H9 (cell line): Measurements from ENCODE around the gene BRCC3. TPM values are rescaled to one million over a fixed set of nuclear protein-coding genes. Genes with fewer than 3 reads are reported as not detected.

ENCODE experiments used
- DNase-seq: peaks from one replicate; pipeline ENCODE4 v3.0.0-alpha.2; 2017
- H2AFZ ChIP-seq: one replicate; pipeline ENCODE4 v1.6.1; 2013; ENCODE audit warnings: mild to moderate bottlenecking, low read length, control low read depth, moderate library complexity
- H2AK5ac ChIP-seq: 2 replicates; pipeline ENCODE4 v1.6.1; 2013; ENCODE audit warnings: low read length, control low read depth, mixed read lengths; ENCODE audit not compliant: insufficient read length
- H2BK120ac ChIP-seq: one replicate; pipeline ENCODE4 v1.6.1; 2013; ENCODE audit warnings: low read depth, mild to moderate bottlenecking, low read length, control low read depth, inconsistent platforms; ENCODE audit not compliant: poor library complexity, severe bottlenecking
- H2BK12ac ChIP-seq: 2 replicates; pipeline ENCODE4 v1.6.1; 2013; ENCODE audit warnings: low read length, control low read depth, mixed read lengths, low read depth; ENCODE audit not compliant: insufficient read length
- H2BK15ac ChIP-seq: 2 replicates; pipeline ENCODE4 v1.6.1; 2013; ENCODE audit warnings: low read depth, low read length, control low read depth
- H2BK20ac ChIP-seq: one replicate; pipeline ENCODE4 v1.6.1; 2013; ENCODE audit warnings: low read depth, mild to moderate bottlenecking, low read length, control low read depth, inconsistent platforms; ENCODE audit not compliant: poor library complexity, severe bottlenecking
- H2BK5ac ChIP-seq: 2 replicates; pipeline ENCODE4 v1.6.1; 2013; ENCODE audit warnings: low read length, control low read depth, mixed read lengths; ENCODE audit not compliant: insufficient read length
- H3K14ac ChIP-seq: 2 replicates; pipeline ENCODE4 v1.6.1; 2013; ENCODE audit warnings: low read length, control low read depth; ENCODE audit not compliant: insufficient read depth
- H3K18ac ChIP-seq: 2 replicates; pipeline ENCODE4 v1.6.1; 2013; ENCODE audit warnings: low read depth, mild to moderate bottlenecking, mixed read lengths, low read length, control low read depth; ENCODE audit not compliant: insufficient read length
- H3K23ac ChIP-seq: 2 replicates; pipeline ENCODE4 v1.6.1; 2013; ENCODE audit warnings: low read length, control low read depth, mixed read lengths, low read depth; ENCODE audit not compliant: insufficient read length
- H3K23me2 ChIP-seq: 2 replicates; pipeline ENCODE4 v1.6.1; 2013; ENCODE audit warnings: low read depth, mild to moderate bottlenecking, mixed read lengths, low read length, control low read depth; ENCODE audit not compliant: insufficient read length, poor library complexity, severe bottlenecking
- H3K27ac ChIP-seq: 2 replicates; pipeline ENCODE4 v1.5.1; 2013; ENCODE audit warnings: low read length, control low read depth, mixed read lengths, low read depth; ENCODE audit not compliant: insufficient read length
- H3K27me3 ChIP-seq: 2 replicates; pipeline ENCODE4 v1.6.1; 2013; ENCODE audit warnings: low read length, control low read depth, inconsistent platforms; ENCODE audit not compliant: insufficient read depth
- H3K4ac ChIP-seq: 2 replicates; pipeline ENCODE4 v1.6.1; 2013; ENCODE audit warnings: low read depth, mild to moderate bottlenecking, control low read depth, inconsistent platforms, low read length, moderate library complexity
- H3K4me1 ChIP-seq: 2 replicates; pipeline ENCODE4 v1.6.1; 2013; ENCODE audit warnings: low read length, control low read depth, inconsistent platforms; ENCODE audit not compliant: insufficient read depth
- H3K4me2 ChIP-seq: 2 replicates; pipeline ENCODE4 v1.6.1; 2013; ENCODE audit warnings: low read length, control low read depth, mixed read lengths; ENCODE audit not compliant: insufficient read length, insufficient read depth
- H3K56ac ChIP-seq: 2 replicates; pipeline ENCODE4 v1.6.1; 2013; ENCODE audit warnings: low read depth, mild to moderate bottlenecking, mixed read lengths, low read length, control low read depth; ENCODE audit not compliant: insufficient read length
- H3K79me1 ChIP-seq: 2 replicates; pipeline ENCODE4 v1.6.1; 2013; ENCODE audit warnings: low read depth, mild to moderate bottlenecking, moderate library complexity, low read length, control low read depth, inconsistent platforms; ENCODE audit not compliant: insufficient read depth, poor library complexity, severe bottlenecking
- H3K79me2 ChIP-seq: 2 replicates; pipeline ENCODE4 v1.6.1; 2013; ENCODE audit warnings: low read length, control low read depth, inconsistent platforms; ENCODE audit not compliant: insufficient read depth
- H3K9ac ChIP-seq: 2 replicates; pipeline ENCODE4 v1.6.1; 2013; ENCODE audit warnings: low read length, control low read depth, mixed read lengths; ENCODE audit not compliant: insufficient read length; ENCODE audit errors: extremely low read depth
- H3K9me3 ChIP-seq: one replicate; pipeline ENCODE4 v1.6.1; 2013; ENCODE audit warnings: low read depth, low read length, inconsistent platforms; ENCODE audit not compliant: control insufficient read depth
- H3T11ph ChIP-seq: one replicate; pipeline ENCODE4 v1.6.1; 2013; ENCODE audit warnings: mild to moderate bottlenecking, low read length, control low read depth, inconsistent platforms
- H4K20me1 ChIP-seq: one replicate; pipeline ENCODE4 v1.6.1; 2013; ENCODE audit not compliant: control insufficient read depth, insufficient read length, insufficient read depth
- H4K5ac ChIP-seq: 2 replicates; pipeline ENCODE4 v1.6.1; 2013; ENCODE audit warnings: low read depth, mild to moderate bottlenecking, mixed read lengths, low read length, control low read depth; ENCODE audit not compliant: insufficient read length
- H4K8ac ChIP-seq: replicated peaks from 2 replicates; pipeline ENCODE4 v1.6.1; 2013; ENCODE audit warnings: low read length, control low read depth, mixed read lengths, low read depth; ENCODE audit not compliant: insufficient read length
- H4K91ac ChIP-seq: 2 replicates; pipeline ENCODE4 v1.6.1; 2013; ENCODE audit warnings: low read depth, mild to moderate bottlenecking, moderate library complexity, mixed read lengths, low read length, control low read depth; ENCODE audit not compliant: insufficient read length
- H3K27ac Mint-ChIP-seq, 3 experiments: 2 replicates in 2 of 3; 3 replicates in 1 of 3; pipeline ENCODE4 v1.8.0; 2020 to 2021; ENCODE audit warnings: mixed read lengths in 3 of 3, mild to moderate bottlenecking in 1 of 3, moderate library complexity in 1 of 3
- H3K27me3 Mint-ChIP-seq: 2 replicates; pipeline ENCODE4 v1.8.0; 2021; ENCODE audit warnings: low read depth, mild to moderate bottlenecking, moderate library complexity, mixed read lengths
- H3K36me3 Mint-ChIP-seq, 3 experiments: 2 replicates in 2 of 3; 3 replicates in 1 of 3; pipeline ENCODE4 v1.8.0; 2020 to 2021; ENCODE audit warnings: low read depth in 3 of 3, mixed read lengths in 3 of 3; ENCODE audit not compliant: insufficient read depth in 1 of 3
- H3K4me1 Mint-ChIP-seq, 2 experiments: 2 replicates each; pipeline ENCODE4 v1.8.0; 2020; ENCODE audit warnings: mixed read lengths in 2 of 2
- H3K4me3 Mint-ChIP-seq, 2 experiments: 2 replicates in 1 of 2; 3 replicates in 1 of 2; pipeline ENCODE4 v1.8.0; 2020 to 2021; ENCODE audit warnings: mild to moderate bottlenecking in 2 of 2, mixed read lengths in 2 of 2, moderate library complexity in 1 of 2
- H3K9me3 Mint-ChIP-seq, 2 experiments: 2 replicates in 1 of 2; 3 replicates in 1 of 2; pipeline ENCODE4 v1.8.0; 2020; ENCODE audit warnings: mild to moderate bottlenecking in 2 of 2, mixed read lengths in 2 of 2, moderate library complexity in 1 of 2
- WGBS: extraction: QIAGEN DNeasy Blood & Tissue Kit; methylation state at CpG from one replicate; pipeline ENCODE4 v1.1.7; 2013; ENCODE audit warnings: missing lambda C conversion rate, low lambda C conversion rate, mixed read lengths; ENCODE audit not compliant: insufficient read length; ENCODE audit errors: extremely low coverage; 5-methylcytosine and 5-hydroxymethylcytosine counted together
- total RNA-seq: library from RNA; stranded (reverse); gene quantifications from 2 replicates; pipeline ENCODE4 v1.2.1, GENCODE V29; 2021
- TF ChIP-seq, protein P1 (sequence below): fragments of 200-600 bp; sonication (generic); conservative IDR thresholded peaks from 3 replicates; pipeline ENCODE4 v1.8.0; 2021; ENCODE audit warnings: antibody characterized with exemption, mild to moderate bottlenecking

The BRCC3 gene
- total RNA-seq, 1 experiment from 2014 or later, result 27.3 TPM

DNA sequence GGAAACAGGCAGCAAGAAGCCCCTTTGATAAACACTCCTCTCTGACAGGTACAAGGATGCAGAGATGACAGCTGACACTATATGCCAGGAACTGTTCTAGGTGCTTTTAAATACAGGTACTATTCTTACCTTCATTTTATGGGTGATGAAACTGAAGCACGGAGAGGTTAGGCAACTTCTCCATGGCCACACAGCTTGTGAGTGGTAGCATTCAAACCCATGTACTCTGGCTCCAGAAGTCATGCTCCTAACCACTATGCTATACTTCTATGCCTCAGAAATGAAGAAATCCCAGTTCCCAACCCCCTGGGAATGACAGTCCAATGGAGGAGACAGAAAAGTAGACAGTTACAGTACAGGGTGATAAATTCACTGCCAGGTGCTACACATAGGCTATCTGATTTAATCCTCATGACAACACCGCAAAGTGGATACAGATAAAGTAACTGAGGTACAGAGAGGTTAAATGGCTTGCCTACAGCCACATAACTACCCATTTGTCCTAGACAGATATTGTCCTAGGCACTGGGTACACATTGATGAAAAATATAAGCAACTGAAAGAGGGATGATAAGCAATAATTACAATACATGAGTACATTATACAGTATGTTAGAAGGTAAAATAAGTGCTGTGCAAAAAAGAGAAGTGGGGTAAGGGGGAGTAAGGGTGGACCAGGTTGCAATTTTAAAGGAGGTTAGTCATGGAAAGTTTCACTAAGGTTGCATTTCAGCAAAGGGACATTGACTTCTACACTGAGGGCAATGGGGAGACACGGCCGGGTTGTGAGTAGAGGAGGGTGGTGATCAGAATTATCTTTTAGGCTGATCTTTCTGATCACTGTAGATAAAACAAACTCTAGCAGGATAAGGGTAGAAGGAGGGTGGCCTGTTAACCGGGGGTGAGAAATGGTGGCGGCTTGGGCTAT is 47.1 kb upstream of the BRCC3 start:
- peaks cover 7 to 10% of the 10 kb centered on the region in 2 experiments for H3K4me1 Mint-ChIP-seq

More for the DNA sequence above, 47.1 kb upstream of the BRCC3 start:
- no peaks in the 10 kb centered on the region for H3K79me1 ChIP-seq
- H3K4me3 Mint-ChIP-seq, result no peak overlapping the region
- no peak overlapping the region for H2BK20ac ChIP-seq
- H3K4me2 ChIP-seq, result no peak overlapping the region
- no peak overlapping the region for H4K91ac ChIP-seq
- H3K36me3 Mint-ChIP-seq, result peaks cover 0 to 7% (median 3%) of the 10 kb centered on the region in 3 experiments; a peak in 2 of 7 replicates
- H3K4me1 ChIP-seq, result no peaks in the 10 kb centered on the region
- H3K4ac ChIP-seq, result no peak overlapping the region
- TF ChIP-seq, protein P1, sequence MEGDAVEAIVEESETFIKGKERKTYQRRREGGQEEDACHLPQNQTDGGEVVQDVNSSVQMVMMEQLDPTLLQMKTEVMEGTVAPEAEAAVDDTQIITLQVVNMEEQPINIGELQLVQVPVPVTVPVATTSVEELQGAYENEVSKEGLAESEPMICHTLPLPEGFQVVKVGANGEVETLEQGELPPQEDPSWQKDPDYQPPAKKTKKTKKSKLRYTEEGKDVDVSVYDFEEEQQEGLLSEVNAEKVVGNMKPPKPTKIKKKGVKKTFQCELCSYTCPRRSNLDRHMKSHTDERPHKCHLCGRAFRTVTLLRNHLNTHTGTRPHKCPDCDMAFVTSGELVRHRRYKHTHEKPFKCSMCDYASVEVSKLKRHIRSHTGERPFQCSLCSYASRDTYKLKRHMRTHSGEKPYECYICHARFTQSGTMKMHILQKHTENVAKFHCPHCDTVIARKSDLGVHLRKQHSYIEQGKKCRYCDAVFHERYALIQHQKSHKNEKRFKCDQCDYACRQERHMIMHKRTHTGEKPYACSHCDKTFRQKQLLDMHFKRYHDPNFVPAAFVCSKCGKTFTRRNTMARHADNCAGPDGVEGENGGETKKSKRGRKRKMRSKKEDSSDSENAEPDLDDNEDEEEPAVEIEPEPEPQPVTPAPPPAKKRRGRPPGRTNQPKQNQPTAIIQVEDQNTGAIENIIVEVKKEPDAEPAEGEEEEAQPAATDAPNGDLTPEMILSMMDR, result no peak
- H3K27ac Mint-ChIP-seq, result no peak overlapping the region
- H2BK5ac ChIP-seq, result no peak overlapping the region
- no peak overlapping the region for H4K8ac ChIP-seq
- no peaks in the 10 kb centered on the region for H3K27me3 Mint-ChIP-seq
- no peak overlapping the region for H2AFZ ChIP-seq
- no peak overlapping the region for H3K9ac ChIP-seq
- H3K27ac ChIP-seq, result no peak overlapping the region
- no peaks in the 10 kb centered on the region for H3K27me3 ChIP-seq
- peaks cover 50 to 57% of the 10 kb centered on the region in 2 experiments for H3K9me3 Mint-ChIP-seq
- peaks cover 35% of the 10 kb centered on the region for H3K9me3 ChIP-seq
- WGBS, result no CpG with 5 or more reads among the region's 6 CpGs
- H2BK12ac ChIP-seq, result no peak overlapping the region
- no peak overlapping the region for H3K23ac ChIP-seq
- no peak overlapping the region for H4K5ac ChIP-seq
- H3K79me2 ChIP-seq, result no peaks in the 10 kb centered on the region
- H3K18ac ChIP-seq, result no peak overlapping the region
- H3T11ph ChIP-seq, result no peak overlapping the region
- no peak for DNase-seq
- H2BK120ac ChIP-seq, result no peak overlapping the region
- no peak overlapping the region for H2BK15ac ChIP-seq
- no peak overlapping the region for H3K56ac ChIP-seq
- H2AK5ac ChIP-seq, result no peak overlapping the region
- H4K20me1 ChIP-seq, result no peaks in the 10 kb centered on the region
- no peak overlapping the region for H3K14ac ChIP-seq
- no peaks in the 10 kb centered on the region for H3K23me2 ChIP-seq
